Measurements from ENCODE around the gene DNAI1. TPM values are rescaled to one million over a fixed set of nuclear protein-coding genes. Genes with fewer than 3 reads are reported as not detected.

DNAI1 gene
- total and polyA plus RNA-seq, 10 of the 15 experiments (the other 5 are each of a cell fraction or from before 2014, with no cell fraction given), result not detected

DNA sequence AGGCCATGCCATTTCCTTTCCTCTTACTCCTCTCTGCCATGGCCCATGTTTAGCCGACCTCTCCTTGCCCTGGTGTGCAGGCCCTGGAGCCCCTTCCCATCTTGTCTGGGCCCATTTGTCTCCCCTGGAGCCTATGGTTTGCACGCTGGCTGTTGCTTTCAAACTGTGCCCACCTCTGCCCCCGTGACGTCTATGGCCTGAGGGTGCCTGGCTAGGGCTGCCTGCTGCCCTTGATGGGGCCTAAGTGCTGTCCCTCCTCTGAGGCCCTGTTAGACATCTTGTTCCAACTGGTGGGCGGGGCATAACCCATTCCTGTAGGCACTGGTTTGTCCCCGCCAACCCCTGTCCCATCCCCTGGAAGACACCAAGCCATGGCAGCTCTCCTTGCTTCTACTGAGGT is 86.9 kb downstream of the DNAI1 start (continued):
- TF ChIP-seq ZBTB4 (CRISPR knock-in tag; IDR thresholded peaks at IDR 0.05), result no peak
- no peak for TF ChIP-seq MXI1 (IDR thresholded peaks at IDR 0.05; ENCODE audit: low read depth, low read length)
- TF ChIP-seq, protein P1, sequence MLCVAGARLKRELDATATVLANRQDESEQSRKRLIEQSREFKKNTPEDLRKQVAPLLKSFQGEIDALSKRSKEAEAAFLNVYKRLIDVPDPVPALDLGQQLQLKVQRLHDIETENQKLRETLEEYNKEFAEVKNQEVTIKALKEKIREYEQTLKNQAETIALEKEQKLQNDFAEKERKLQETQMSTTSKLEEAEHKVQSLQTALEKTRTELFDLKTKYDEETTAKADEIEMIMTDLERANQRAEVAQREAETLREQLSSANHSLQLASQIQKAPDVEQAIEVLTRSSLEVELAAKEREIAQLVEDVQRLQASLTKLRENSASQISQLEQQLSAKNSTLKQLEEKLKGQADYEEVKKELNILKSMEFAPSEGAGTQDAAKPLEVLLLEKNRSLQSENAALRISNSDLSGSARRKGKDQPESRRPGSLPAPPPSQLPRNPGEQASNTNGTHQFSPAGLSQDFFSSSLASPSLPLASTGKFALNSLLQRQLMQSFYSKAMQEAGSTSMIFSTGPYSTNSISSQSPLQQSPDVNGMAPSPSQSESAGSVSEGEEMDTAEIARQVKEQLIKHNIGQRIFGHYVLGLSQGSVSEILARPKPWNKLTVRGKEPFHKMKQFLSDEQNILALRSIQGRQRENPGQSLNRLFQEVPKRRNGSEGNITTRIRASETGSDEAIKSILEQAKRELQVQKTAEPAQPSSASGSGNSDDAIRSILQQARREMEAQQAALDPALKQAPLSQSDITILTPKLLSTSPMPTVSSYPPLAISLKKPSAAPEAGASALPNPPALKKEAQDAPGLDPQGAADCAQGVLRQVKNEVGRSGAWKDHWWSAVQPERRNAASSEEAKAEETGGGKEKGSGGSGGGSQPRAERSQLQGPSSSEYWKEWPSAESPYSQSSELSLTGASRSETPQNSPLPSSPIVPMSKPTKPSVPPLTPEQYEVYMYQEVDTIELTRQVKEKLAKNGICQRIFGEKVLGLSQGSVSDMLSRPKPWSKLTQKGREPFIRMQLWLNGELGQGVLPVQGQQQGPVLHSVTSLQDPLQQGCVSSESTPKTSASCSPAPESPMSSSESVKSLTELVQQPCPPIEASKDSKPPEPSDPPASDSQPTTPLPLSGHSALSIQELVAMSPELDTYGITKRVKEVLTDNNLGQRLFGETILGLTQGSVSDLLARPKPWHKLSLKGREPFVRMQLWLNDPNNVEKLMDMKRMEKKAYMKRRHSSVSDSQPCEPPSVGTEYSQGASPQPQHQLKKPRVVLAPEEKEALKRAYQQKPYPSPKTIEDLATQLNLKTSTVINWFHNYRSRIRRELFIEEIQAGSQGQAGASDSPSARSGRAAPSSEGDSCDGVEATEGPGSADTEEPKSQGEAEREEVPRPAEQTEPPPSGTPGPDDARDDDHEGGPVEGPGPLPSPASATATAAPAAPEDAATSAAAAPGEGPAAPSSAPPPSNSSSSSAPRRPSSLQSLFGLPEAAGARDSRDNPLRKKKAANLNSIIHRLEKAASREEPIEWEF (IDR thresholded peaks at IDR 0.05; ENCODE audit: insufficient replicate concordance, low read depth, low read length), result no peak
- TF ChIP-seq BACH1 (IDR thresholded peaks at IDR 0.05; ENCODE audit: borderline replicate concordance), result no peak
- no peak for TF ChIP-seq RB1 (IDR thresholded peaks at IDR 0.05; ENCODE audit: borderline replicate concordance)
- no peak for TF ChIP-seq CHD1 (IDR thresholded peaks at IDR 0.05; ENCODE audit: low read depth, low read length)
- no peak for TF ChIP-seq USF2 (IDR thresholded peaks at IDR 0.05; ENCODE audit: borderline replicate concordance, low read depth, low read length)

Data from GM12878 (cell line).